ENCODE measurements around the gene LARGE2. TPM values are rescaled to one million over a fixed set of nuclear protein-coding genes. Genes with fewer than 3 reads are reported as not detected.

The LARGE2 gene
- total and polyA plus RNA-seq, 9 of the 15 experiments (the other 6 are each of a cell fraction or from before 2014, with no cell fraction given) = 0.56 to 14.1 (median 6.6) TPM

DNA sequence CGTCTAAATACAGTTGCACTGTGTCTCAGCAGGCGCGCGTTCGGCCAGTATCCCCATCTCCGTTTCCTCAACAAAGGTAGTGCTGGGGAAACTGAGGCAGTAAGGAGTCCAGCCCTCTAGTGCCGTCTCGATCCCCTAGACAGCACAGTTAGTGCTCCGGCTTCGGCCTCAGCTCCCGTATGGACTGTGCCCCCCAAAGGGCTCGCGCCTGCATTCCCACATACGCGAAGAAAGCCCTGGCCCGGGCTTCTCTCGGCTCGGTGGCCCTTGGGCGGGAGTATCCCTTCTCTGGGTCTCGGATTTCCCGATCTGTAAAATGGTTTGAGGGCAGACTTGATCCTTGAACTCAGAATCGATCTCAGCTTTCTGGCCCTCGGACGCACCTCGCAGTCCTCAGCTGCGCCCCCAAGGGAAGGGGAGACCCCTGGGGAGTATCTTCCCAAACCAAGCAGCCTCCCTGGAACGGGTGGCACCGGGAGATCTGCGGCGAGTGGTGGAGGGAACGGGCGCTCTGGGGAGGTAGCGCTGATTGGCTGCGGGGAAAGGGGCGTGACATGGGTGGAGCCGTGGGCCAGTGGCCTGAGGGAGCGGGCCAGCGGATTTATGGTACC, 4.0 kb upstream of the LARGE2 start (continued):
- TF ChIP-seq ZNF143 (CRISPR knock-in tag; IDR thresholded peaks at IDR 0.05) = peak; percentile 58; the same call in 1 of the 2 replicates
- TF ChIP-seq MNT (conservative IDR thresholded peaks at IDR 0.05) = peak in 1 of 2 experiments; percentile 6; a peak in 1 of 4 replicates
- no peak for TF ChIP-seq CEBPB (tag; IDR thresholded peaks at IDR 0.05)
- TF ChIP-seq ZNF431 (CRISPR knock-in tag; IDR thresholded peaks at IDR 0.05) = no peak; the same call in 1 of the 2 replicates
- no peak for TF ChIP-seq ZFP30 (CRISPR knock-in tag; IDR thresholded peaks at IDR 0.05; ENCODE audit: borderline replicate concordance)
- TF ChIP-seq CEBPG (CRISPR knock-in tag; IDR thresholded peaks at IDR 0.05) = no peak
- TF ChIP-seq CEBPG (tag; conservative IDR thresholded peaks at IDR 0.05 in 1 of 2, IDR thresholded peaks at IDR 0.05 in 1 of 2) = no peak
- TF ChIP-seq FIP1L1 (IDR thresholded peaks at IDR 0.05; ENCODE audit: low read depth, low read length, poor library complexity, severe bottlenecking) = no peak
- TF ChIP-seq, protein P1, sequence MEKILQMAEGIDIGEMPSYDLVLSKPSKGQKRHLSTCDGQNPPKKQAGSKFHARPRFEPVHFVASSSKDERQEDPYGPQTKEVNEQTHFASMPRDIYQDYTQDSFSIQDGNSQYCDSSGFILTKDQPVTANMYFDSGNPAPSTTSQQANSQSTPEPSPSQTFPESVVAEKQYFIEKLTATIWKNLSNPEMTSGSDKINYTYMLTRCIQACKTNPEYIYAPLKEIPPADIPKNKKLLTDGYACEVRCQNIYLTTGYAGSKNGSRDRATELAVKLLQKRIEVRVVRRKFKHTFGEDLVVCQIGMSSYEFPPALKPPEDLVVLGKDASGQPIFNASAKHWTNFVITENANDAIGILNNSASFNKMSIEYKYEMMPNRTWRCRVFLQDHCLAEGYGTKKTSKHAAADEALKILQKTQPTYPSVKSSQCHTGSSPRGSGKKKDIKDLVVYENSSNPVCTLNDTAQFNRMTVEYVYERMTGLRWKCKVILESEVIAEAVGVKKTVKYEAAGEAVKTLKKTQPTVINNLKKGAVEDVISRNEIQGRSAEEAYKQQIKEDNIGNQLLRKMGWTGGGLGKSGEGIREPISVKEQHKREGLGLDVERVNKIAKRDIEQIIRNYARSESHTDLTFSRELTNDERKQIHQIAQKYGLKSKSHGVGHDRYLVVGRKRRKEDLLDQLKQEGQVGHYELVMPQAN (IDR thresholded peaks at IDR 0.05; ENCODE audit: borderline replicate concordance) = peak; percentile 35; the same call in 1 of the 2 replicates
- TF ChIP-seq BRF1 (IDR thresholded peaks at IDR 0.05; ENCODE audit: borderline replicate concordance, extremely low read depth, insufficient read length) = no peak
- TF ChIP-seq MIER1 (IDR thresholded peaks at IDR 0.05; ENCODE audit: low read depth) = no peak
- TF ChIP-seq ZNF175 (CRISPR knock-in tag; IDR thresholded peaks at IDR 0.05; ENCODE audit: low read depth) = no peak
- TF ChIP-seq ZNF699 (CRISPR knock-in tag; IDR thresholded peaks at IDR 0.05; ENCODE audit: insufficient replicate concordance) = no peak
- TF ChIP-seq, protein P2, sequence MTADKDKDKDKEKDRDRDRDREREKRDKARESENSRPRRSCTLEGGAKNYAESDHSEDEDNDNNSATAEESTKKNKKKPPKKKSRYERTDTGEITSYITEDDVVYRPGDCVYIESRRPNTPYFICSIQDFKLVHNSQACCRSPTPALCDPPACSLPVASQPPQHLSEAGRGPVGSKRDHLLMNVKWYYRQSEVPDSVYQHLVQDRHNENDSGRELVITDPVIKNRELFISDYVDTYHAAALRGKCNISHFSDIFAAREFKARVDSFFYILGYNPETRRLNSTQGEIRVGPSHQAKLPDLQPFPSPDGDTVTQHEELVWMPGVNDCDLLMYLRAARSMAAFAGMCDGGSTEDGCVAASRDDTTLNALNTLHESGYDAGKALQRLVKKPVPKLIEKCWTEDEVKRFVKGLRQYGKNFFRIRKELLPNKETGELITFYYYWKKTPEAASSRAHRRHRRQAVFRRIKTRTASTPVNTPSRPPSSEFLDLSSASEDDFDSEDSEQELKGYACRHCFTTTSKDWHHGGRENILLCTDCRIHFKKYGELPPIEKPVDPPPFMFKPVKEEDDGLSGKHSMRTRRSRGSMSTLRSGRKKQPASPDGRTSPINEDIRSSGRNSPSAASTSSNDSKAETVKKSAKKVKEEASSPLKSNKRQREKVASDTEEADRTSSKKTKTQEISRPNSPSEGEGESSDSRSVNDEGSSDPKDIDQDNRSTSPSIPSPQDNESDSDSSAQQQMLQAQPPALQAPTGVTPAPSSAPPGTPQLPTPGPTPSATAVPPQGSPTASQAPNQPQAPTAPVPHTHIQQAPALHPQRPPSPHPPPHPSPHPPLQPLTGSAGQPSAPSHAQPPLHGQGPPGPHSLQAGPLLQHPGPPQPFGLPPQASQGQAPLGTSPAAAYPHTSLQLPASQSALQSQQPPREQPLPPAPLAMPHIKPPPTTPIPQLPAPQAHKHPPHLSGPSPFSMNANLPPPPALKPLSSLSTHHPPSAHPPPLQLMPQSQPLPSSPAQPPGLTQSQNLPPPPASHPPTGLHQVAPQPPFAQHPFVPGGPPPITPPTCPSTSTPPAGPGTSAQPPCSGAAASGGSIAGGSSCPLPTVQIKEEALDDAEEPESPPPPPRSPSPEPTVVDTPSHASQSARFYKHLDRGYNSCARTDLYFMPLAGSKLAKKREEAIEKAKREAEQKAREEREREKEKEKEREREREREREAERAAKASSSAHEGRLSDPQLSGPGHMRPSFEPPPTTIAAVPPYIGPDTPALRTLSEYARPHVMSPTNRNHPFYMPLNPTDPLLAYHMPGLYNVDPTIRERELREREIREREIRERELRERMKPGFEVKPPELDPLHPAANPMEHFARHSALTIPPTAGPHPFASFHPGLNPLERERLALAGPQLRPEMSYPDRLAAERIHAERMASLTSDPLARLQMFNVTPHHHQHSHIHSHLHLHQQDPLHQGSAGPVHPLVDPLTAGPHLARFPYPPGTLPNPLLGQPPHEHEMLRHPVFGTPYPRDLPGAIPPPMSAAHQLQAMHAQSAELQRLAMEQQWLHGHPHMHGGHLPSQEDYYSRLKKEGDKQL (CRISPR knock-in tag; IDR thresholded peaks at IDR 0.05; ENCODE audit: borderline replicate concordance) = no peak
- peak; percentile 67 for TF ChIP-seq SUPT5H (IDR thresholded peaks at IDR 0.05)
- TF ChIP-seq SNRNP70 (optimal IDR thresholded peaks at IDR 0.05; ENCODE audit: low read depth, low read length) = no peak
- TF ChIP-seq MTF1 (CRISPR knock-in tag; IDR thresholded peaks at IDR 0.05; ENCODE audit: borderline replicate concordance) = no peak
- TF ChIP-seq ATF7 (IDR thresholded peaks at IDR 0.05) = no peak
- TF ChIP-seq L3MBTL2 (IDR thresholded peaks at IDR 0.05) = 0 out of 2 replicates have a peak, but pooled peaks have one; percentile 40

Measured in K562 (cell line).